ENCODE measurements around the gene ADAM23.

- TF ChIP-seq CTCF (IDR thresholded peaks at IDR 0.05) (no peak), ZFX (IDR thresholded peaks at IDR 0.05; ENCODE audit: borderline replicate concordance) (no peak)
These were observed 10.9 kb upstream of the ADAM23 start for GRCh38 chr2:206432193-206433082.
